ENCODE results near the gene FGFR2.

FGFR2 gene

DNA sequence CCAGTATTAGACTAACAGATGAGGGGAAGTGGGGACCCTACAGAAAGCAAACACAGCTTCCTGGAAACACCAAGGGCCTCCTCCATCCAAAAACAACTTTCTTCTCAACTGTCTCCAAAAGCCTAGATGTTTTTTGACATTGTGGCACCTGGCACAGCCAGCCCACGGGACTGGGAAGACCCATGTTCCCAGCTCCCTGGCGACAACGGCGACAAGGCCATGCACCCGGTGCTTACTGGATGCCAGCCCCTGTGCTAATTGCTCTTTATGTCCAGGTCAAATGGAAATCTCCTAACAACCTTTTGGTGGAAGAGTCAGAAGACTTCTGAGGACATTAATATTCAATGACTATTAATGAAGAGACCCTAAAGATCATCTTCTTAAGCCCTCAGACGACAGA lies 7.1 kb downstream of the FGFR2 start:
- no peak for ATAC-seq
- no peak for TF ChIP-seq ZFP3 (CRISPR knock-in tag; IDR thresholded peaks at IDR 0.05)
- TF ChIP-seq ZC3H10 (CRISPR knock-in tag; IDR thresholded peaks at IDR 0.05) = no peak
- TF ChIP-seq, protein P1, sequence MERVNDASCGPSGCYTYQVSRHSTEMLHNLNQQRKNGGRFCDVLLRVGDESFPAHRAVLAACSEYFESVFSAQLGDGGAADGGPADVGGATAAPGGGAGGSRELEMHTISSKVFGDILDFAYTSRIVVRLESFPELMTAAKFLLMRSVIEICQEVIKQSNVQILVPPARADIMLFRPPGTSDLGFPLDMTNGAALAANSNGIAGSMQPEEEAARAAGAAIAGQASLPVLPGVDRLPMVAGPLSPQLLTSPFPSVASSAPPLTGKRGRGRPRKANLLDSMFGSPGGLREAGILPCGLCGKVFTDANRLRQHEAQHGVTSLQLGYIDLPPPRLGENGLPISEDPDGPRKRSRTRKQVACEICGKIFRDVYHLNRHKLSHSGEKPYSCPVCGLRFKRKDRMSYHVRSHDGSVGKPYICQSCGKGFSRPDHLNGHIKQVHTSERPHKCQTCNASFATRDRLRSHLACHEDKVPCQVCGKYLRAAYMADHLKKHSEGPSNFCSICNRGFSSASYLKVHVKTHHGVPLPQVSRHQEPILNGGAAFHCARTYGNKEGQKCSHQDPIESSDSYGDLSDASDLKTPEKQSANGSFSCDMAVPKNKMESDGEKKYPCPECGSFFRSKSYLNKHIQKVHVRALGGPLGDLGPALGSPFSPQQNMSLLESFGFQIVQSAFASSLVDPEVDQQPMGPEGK (CRISPR knock-in tag; IDR thresholded peaks at IDR 0.05; ENCODE audit: borderline replicate concordance) = no peak
- no peak for TF ChIP-seq ZNF8 (CRISPR knock-in tag; IDR thresholded peaks at IDR 0.05)
- no peak for TF ChIP-seq OSR1 (CRISPR knock-in tag; IDR thresholded peaks at IDR 0.05)
- no peak for TF ChIP-seq ISL1 (CRISPR knock-in tag; IDR thresholded peaks at IDR 0.05)
- TF ChIP-seq TOX (CRISPR knock-in tag; IDR thresholded peaks at IDR 0.05; ENCODE audit: borderline replicate concordance) = no peak
- TF ChIP-seq PPARA (CRISPR knock-in tag; IDR thresholded peaks at IDR 0.05; ENCODE audit: borderline replicate concordance) = no peak
- no peak for TF ChIP-seq ZNF70 (CRISPR knock-in tag; IDR thresholded peaks at IDR 0.05)
- TF ChIP-seq SNAI2 (CRISPR knock-in tag; IDR thresholded peaks at IDR 0.05) = no peak
- TF ChIP-seq, protein P2, sequence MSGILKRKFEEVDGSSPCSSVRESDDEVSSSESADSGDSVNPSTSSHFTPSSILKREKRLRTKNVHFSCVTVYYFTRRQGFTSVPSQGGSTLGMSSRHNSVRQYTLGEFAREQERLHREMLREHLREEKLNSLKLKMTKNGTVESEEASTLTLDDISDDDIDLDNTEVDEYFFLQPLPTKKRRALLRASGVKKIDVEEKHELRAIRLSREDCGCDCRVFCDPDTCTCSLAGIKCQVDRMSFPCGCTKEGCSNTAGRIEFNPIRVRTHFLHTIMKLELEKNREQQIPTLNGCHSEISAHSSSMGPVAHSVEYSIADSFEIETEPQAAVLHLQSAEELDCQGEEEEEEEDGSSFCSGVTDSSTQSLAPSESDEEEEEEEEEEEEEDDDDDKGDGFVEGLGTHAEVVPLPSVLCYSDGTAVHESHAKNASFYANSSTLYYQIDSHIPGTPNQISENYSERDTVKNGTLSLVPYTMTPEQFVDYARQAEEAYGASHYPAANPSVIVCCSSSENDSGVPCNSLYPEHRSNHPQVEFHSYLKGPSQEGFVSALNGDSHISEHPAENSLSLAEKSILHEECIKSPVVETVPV (CRISPR knock-in tag; IDR thresholded peaks at IDR 0.05) = no peak
- TF ChIP-seq, protein P3, sequence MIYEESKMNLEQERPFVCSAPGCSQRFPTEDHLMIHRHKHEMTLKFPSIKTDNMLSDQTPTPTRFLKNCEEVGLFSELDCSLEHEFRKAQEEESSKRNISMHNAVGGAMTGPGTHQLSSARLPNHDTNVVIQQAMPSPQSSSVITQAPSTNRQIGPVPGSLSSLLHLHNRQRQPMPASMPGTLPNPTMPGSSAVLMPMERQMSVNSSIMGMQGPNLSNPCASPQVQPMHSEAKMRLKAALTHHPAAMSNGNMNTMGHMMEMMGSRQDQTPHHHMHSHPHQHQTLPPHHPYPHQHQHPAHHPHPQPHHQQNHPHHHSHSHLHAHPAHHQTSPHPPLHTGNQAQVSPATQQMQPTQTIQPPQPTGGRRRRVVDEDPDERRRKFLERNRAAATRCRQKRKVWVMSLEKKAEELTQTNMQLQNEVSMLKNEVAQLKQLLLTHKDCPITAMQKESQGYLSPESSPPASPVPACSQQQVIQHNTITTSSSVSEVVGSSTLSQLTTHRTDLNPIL (CRISPR knock-in tag; IDR thresholded peaks at IDR 0.05; ENCODE audit: low read depth) = no peak
- no peak for TF ChIP-seq TCF4 (CRISPR knock-in tag; IDR thresholded peaks at IDR 0.05; ENCODE audit: borderline replicate concordance)
- no peak for TF ChIP-seq ZFP30 (CRISPR knock-in tag; IDR thresholded peaks at IDR 0.05)
- no peak for TF ChIP-seq ZNF565 (CRISPR knock-in tag; conservative IDR thresholded peaks at IDR 0.05; ENCODE audit: low read depth)
- TF ChIP-seq, protein P4, sequence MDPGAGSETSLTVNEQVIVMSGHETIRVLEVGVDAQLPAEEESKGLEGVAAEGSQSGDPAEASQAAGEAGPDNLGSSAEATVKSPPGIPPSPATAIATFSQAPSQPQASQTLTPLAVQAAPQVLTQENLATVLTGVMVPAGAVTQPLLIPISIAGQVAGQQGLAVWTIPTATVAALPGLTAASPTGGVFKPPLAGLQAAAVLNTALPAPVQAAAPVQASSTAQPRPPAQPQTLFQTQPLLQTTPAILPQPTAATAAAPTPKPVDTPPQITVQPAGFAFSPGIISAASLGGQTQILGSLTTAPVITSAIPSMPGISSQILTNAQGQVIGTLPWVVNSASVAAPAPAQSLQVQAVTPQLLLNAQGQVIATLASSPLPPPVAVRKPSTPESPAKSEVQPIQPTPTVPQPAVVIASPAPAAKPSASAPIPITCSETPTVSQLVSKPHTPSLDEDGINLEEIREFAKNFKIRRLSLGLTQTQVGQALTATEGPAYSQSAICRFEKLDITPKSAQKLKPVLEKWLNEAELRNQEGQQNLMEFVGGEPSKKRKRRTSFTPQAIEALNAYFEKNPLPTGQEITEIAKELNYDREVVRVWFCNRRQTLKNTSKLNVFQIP (CRISPR knock-in tag; IDR thresholded peaks at IDR 0.05; ENCODE audit: borderline replicate concordance, low read depth) = no peak
- no peak for TF ChIP-seq GLIS3 (CRISPR knock-in tag; IDR thresholded peaks at IDR 0.05)
- TF ChIP-seq CSDC2 (CRISPR knock-in tag; IDR thresholded peaks at IDR 0.05) = no peak
- TF ChIP-seq ESRRG (CRISPR knock-in tag; IDR thresholded peaks at IDR 0.05) = no peak
- no peak for TF ChIP-seq BACH2 (CRISPR knock-in tag; IDR thresholded peaks at IDR 0.05; ENCODE audit: borderline replicate concordance)

DNA sequence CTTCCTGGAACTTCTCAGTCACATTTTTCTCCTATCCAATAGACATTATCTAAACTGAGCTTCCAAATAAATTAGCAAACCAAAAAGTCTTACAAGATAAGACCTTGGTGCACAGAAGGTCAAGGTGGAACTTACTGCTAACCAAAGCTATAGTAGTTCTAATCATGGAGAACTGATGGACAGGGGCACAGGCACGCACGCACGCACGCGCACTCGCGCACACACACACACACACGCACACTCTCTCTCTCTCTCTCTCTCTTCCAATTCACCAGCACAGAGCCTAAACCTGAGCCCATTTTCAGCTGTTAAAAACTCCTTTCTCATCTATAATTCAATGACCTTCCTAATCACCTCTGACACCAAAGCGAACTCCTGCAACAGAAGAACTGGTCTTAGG lies 7.5 kb downstream of the FGFR2 start:
- ATAC-seq = no peak
- no peak for TF ChIP-seq SNAI2 (CRISPR knock-in tag; IDR thresholded peaks at IDR 0.05)
- TF ChIP-seq ISL1 (CRISPR knock-in tag; IDR thresholded peaks at IDR 0.05) = no peak
- TF ChIP-seq, protein P2 (CRISPR knock-in tag; IDR thresholded peaks at IDR 0.05) = no peak
- TF ChIP-seq PPARA (CRISPR knock-in tag; IDR thresholded peaks at IDR 0.05; ENCODE audit: borderline replicate concordance) = no peak
- no peak for TF ChIP-seq ZC3H10 (CRISPR knock-in tag; IDR thresholded peaks at IDR 0.05)
- no peak for TF ChIP-seq TCF4 (CRISPR knock-in tag; IDR thresholded peaks at IDR 0.05; ENCODE audit: borderline replicate concordance)
- no peak for TF ChIP-seq RARB (CRISPR knock-in tag; IDR thresholded peaks at IDR 0.05)
- no peak for TF ChIP-seq ZNF70 (CRISPR knock-in tag; IDR thresholded peaks at IDR 0.05)
- no peak for TF ChIP-seq ZFP30 (CRISPR knock-in tag; IDR thresholded peaks at IDR 0.05)
- TF ChIP-seq, protein P5, sequence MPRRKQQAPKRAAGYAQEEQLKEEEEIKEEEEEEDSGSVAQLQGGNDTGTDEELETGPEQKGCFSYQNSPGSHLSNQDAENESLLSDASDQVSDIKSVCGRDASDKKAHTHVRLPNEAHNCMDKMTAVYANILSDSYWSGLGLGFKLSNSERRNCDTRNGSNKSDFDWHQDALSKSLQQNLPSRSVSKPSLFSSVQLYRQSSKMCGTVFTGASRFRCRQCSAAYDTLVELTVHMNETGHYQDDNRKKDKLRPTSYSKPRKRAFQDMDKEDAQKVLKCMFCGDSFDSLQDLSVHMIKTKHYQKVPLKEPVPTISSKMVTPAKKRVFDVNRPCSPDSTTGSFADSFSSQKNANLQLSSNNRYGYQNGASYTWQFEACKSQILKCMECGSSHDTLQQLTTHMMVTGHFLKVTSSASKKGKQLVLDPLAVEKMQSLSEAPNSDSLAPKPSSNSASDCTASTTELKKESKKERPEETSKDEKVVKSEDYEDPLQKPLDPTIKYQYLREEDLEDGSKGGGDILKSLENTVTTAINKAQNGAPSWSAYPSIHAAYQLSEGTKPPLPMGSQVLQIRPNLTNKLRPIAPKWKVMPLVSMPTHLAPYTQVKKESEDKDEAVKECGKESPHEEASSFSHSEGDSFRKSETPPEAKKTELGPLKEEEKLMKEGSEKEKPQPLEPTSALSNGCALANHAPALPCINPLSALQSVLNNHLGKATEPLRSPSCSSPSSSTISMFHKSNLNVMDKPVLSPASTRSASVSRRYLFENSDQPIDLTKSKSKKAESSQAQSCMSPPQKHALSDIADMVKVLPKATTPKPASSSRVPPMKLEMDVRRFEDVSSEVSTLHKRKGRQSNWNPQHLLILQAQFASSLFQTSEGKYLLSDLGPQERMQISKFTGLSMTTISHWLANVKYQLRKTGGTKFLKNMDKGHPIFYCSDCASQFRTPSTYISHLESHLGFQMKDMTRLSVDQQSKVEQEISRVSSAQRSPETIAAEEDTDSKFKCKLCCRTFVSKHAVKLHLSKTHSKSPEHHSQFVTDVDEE (CRISPR knock-in tag; IDR thresholded peaks at IDR 0.05) = no peak
- TF ChIP-seq ESRRG (CRISPR knock-in tag; IDR thresholded peaks at IDR 0.05) = no peak
- TF ChIP-seq ZNF565 (CRISPR knock-in tag; conservative IDR thresholded peaks at IDR 0.05; ENCODE audit: low read depth) = no peak
- TF ChIP-seq, protein P4 (CRISPR knock-in tag; IDR thresholded peaks at IDR 0.05; ENCODE audit: borderline replicate concordance, low read depth) = no peak
- no peak for TF ChIP-seq OSR1 (CRISPR knock-in tag; IDR thresholded peaks at IDR 0.05)
- TF ChIP-seq, protein P1 (CRISPR knock-in tag; IDR thresholded peaks at IDR 0.05; ENCODE audit: borderline replicate concordance) = no peak
- TF ChIP-seq ZFP3 (CRISPR knock-in tag; IDR thresholded peaks at IDR 0.05) = no peak

All from SK-N-SH treated with all-trans-retinoic acid at 6 μM for 48 hours (cell line).